NCI-H1436 (cell line): ENCODE results near the gene MTHFD1.

ENCODE experiments used
- DNase-seq: peaks from one replicate; lab custom pipeline; 2025; lab: John Stamatoyannopoulos, UW

Gene MTHFD1

GRCh38 chr14:64495252-64495651 lies 107.1 kb downstream of the MTHFD1 start:
- DNase-seq = no peak

DNA sequence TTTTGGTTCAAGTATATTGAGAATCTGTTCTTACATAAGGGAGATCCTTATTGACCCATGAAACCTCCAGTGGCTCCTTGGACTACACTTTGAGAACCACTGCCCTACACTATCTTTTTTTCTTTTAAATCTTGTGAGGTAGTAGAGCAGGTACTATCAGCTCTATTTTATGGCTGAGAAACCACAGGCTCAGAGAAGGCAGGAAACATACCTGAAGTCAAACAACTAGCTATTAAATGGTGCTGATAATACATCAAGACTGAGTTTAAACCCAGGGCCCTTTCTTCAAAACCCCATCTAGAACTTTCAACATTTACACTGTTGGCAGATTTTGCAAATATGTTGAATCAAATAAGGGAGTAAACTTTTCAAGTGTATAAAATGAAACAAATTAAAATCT lies 108.6 kb downstream of the MTHFD1 start:
- no peak for DNase-seq

DNA sequence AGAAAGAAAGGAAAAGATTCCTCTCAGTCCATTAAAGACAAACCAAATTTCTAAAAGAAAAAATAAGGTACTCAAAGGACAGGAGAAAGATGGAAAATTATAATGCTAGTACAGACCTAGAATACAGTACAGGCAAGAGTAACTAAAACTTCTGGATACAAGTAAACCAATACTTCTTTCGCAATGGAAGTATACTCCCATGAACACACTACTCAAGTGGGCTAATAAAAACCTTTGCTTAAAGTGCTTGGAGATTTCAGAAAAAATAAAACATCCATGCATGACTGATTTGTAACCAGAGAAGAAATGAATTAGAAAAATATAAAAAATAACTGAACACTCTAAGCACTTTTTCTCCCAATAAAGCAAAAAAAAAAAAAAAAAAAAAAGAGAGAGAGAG lies 111.9 kb downstream of the MTHFD1 start:
- no peak for DNase-seq

DNA sequence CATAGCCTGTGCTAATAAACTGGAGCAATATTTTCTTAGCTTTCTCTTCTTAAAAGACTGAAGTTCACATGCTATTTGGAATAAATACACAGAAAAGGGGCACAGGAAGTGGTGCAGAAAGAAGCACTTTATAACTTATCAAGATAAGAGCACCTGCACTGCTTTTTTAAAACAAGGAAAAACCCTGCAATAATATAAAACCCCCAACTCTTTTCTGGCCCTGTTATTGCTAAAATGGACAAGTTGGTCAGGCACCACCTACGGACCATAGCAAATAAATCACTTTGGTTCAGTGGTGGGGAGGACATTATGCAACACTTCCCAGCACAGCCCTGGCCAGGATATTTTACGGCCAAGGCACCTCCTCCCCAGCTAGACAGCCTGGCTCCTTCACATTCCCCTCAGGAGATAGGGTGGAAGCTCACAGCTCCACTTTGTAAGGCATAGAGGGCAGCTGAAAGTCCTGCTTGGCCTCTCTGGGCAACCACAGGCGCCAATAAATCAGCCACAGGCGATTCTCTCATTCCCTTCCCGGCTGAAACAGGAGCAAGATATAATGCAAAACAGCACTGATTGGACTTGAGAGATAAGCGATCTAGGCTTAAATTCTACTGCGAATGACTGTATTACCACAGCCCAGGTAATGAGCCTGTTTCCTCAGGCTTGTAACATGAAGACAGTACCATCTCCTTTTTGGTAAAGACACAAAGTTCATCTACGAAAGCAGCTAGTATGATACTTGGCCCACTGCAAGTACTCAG lies 113.4 kb downstream of the MTHFD1 start:
- DNase-seq = no peak

DNA sequence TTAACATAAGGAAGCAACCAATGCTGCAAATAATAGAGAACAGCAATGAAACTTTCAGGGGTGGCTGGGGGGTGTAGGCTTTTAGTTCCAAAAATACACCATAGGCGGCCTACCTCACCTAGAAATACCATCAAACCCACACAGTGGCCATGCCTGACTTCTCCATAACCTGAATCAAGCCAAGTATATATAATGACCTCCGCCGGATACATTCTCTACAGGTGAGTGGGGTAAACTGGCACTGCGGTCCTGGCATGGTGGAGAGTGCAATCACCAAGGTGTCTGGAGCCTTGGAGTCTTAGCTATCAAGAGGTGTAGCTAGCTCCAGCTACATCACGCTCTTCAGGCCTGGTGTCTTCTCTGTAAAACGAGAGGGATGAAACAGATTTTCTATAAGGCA lies 114.3 kb downstream of the MTHFD1 start:
- no peak for DNase-seq

DNA sequence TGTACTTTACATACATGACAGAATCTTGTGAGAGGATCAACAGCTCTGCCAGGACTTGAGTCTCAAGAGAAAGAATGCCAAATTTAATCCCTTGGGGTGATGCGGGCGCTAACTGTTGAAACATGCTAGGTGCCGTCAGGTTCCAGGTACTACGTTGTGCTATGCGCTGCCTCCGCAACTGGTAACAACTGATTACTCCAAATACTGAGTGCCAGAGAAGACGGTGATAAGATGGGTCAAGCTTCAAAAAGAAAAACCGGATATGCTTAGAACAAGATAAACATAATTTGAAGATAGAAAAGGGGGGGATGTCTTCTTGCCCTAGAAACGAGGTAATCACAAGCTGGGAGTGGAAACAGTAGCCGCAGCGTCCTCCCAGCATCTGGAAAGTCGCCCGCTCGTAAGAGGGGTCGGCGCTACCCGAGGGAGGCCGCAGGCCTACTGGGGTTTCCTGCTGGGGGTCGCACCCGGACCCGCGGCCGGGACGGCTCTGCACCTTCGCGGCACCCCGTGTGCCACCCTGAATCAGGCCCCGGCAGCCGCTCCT lies 114.8 kb downstream of the MTHFD1 start:
- DNase-seq = no peak

DNA sequence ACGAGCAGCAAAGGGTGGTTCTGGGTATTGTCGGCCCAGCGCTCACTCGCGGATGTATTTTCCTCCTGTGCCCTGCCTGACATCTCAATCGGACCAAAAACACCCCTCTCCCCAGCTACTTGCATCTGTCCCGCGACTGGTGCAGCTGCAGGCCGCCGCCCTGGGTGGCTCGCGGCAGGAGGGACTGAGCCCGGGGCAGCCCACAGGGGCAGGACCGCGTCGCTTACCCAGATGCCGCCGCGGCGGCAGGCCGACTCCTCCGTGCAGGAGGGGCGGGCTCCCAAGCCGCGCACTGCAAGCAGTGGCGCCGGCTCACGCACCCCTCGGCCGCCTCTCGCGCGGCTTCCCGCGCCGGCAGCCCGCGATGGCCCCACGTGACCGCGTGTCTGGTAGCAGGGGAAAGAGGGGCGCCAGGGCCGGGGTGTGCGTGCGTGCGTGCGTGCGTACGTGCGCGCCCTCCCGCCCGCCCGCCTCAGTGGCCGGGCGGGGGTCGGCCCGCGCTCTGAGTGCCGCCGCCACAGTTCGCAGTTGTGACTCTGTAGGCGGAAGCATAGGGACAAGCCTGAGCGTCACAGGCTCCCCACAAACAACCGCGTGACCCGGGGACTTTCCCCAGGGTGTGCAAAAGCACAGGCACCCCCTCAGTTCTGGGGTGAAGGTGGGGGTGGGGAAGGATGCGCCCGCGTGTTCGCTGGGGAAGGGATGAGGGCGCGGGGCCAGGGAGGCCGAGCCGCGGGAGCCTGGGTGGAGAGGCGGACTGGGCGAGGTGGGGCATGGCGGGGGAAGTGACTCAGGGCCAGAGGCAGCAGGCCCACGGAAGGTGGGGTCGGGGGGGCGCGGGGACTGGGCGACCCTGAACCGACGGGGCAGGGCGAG lies 115.5 kb downstream of the MTHFD1 start, which contains the start of gene ZBTB25:
Gene ZBTB25 (minus strand): TSS at position 405 of the 876 bp plus-strand sequence. CDS start 13,305 bp downstream, outside the sequence.
- peak; percentile 95 for DNase-seq

- peak; percentile 57 for DNase-seq
Measured at GRCh38 chr14:64504310-64504896, 116.2 kb downstream of the MTHFD1 start, which contains the start of gene ZBTB1. Gene ZBTB1 (plus strand): TSS chr14:64504770. CDS start chr14:64521505, 16,735 bp downstream.

DNA sequence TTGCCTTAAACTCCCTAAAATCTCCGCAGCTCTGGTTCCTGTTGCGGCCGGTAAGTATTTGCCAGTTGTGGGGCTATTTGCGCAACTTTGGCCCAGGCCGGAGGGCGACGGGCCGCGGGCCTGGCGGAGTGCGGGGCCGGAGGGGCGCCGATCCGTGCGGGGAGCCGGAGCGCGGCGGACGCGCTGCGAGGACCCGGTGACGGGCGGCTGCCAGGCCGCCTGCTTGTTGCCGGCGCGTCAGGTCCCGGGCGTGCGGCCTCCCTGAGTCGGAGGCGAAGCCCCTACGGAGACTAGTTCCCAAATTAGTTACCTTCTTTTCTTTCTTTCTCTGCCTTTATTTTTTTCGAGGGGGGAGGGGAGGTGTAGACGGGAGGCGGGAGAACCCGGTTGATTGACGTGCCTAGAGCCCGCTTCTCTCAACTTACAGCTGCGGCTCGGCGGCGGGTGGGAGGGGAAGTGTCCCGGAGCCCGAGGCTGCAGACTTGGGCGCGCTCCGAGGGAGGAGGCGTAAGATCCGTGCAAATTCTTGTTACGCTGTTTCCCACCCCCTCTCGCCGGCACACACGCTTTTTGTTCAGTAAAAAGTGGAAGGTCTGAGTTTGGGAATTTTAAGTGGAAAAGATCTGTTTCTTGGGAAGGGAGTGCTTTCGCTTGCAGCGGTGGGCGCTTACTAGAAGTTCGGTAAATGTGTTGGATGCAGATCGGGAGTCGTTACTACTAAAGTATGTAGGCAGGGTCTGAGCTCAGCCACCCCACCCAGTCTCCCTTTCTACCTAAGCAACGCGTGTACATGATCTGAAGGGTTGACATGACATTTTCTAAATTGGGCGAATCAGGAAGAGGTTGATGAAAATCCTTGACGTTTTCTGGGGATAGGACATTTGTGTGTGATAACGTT lies 117.0 kb downstream of the MTHFD1 start:
- DNase-seq = peak; percentile 86

DNA sequence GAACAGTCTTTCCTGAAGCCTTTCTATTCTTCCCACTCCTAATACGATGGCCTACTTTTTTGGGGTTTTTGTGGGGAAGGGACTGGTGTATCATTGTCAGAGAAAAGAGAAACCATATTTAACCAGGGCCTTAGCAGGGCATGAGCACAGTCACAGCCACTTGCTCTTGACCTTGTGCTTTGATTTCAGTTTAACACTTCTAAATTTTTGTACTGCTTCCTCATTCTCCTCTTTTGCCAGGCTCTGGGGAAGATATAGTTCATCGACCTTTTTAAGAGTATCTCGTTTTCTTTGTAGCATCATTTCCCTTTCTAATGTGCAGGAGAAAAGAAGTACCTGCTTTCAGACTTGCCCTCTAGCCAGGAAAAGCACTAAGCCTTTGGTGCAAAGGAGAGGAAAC lies 118.6 kb downstream of the MTHFD1 start:
- no peak for DNase-seq

GRCh38 chr14:64507376-64508156 lies 119.4 kb downstream of the MTHFD1 start:
- no peak for DNase-seq

DNA sequence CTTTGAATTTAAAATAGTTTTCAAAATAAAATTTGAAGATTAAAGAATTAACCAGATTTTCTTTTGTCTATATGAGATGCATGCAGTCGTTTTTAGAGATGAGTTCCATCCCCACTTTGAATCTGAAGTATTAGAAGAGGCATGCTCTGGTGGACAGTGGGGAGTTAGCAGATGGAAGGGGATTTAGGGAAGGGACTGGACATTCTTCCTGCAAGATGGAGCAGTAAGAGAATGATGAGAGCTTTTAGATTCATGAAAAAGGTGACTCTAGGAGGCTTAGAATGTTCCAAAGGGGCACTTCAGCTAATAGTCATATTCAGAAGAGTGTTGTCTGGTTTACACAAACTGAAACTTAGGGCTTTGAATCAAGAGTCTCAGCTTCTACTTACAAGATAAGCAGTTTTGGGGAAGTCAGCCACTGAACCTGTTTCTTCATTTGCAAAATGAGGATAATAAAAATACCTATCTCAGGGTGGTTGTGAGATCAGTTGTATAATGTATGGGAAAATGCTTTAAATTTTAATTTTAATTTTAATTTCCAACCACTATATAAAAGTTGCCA lies 120.1 kb downstream of the MTHFD1 start:
- DNase-seq = no peak

GRCh38 chr14:64509036-64509435 lies 120.9 kb downstream of the MTHFD1 start:
- DNase-seq = no peak
